ENCODE measurements around the gene CEBPE. TPM values are rescaled to one million over a fixed set of nuclear protein-coding genes. Genes with fewer than 3 reads are reported as not detected.

Gene CEBPE
- total RNA-seq (under 1 TPM in 3 of 9 donors, not detected in 6; 0.18 to 0.32 (median 0.24) TPM), polyA plus RNA-seq (not detected)
- long read RNA-seq, donor 1: 0 reads
- long read RNA-seq, donor 2: 0 reads
- long read RNA-seq, donor 3: 0 reads

GRCh38 chr14:23118506-23119362 is at the start of gene CEBPE:
Gene CEBPE (minus strand): TSS chr14:23119255. CDS start chr14:23119091, 164 bp downstream.
- peak within 1 kb of the TSS in 1 of 12 donors; percentile 34 for H3K4me3 ChIP-seq
- peaks cover 0 to 46% (median 7%) of the 10 kb centered on the region in 12 donors for H3K4me1 ChIP-seq
- TF ChIP-seq POLR2A (IDR thresholded peaks at IDR 0.05): no peak
- no peak for TF ChIP-seq CTCF (IDR thresholded peaks at IDR 0.05)
- peak in 1 of 4 donors; percentile 4 for ATAC-seq
- H3K27me3 ChIP-seq: peaks cover 0 to 3% (median 0%) of the 10 kb centered on the region in 9 donors
- DNase-seq: no peak
- 76 to 82% (median 78%) methylated on average over 20 to 32 of the region's 32 CpGs for WGBS, 4 donors
- intact Hi-C loops (cut with DNase I): no loop called here
- H3K9me3 ChIP-seq: no peaks in the 10 kb centered on the region
- peak within 1 kb of the TSS in 1 of 12 donors; percentile 79 for H3K27ac ChIP-seq
- no peaks in the 10 kb centered on the region for H3K36me3 ChIP-seq

DNA sequence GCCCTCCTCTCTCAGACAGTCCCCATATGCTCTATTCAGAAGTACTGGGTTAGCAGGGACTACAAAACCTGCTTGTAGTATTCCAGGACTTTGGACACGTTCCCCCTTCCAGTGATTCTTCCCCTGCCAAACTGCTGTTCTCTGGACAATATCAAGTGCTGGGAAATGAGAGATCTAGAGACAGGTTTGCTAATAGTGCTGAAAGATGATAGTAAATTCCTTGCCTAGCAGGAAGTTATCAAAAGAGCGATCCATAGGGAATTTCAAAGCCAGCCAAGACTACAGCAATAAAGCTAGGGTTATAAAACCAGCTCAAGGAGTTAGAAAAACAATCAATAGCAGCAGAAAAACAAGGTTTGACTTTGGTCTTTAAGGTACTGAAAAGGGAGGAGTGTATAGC is 49.2 kb upstream of the CEBPE start:
- H3K4me1 ChIP-seq: peaks cover 0 to 40% (median 8%) of the 10 kb centered on the region in 12 donors
- ATAC-seq (peak in 3 of 4 donors; percentile 25 to 59 (median 43)), DNase-seq (no peak)
- H3K27ac ChIP-seq: peak overlapping the region in 2 of 12 donors; percentile 52 to 70
- H3K36me3 ChIP-seq: no peaks in the 10 kb centered on the region
- no peaks in the 10 kb centered on the region for H3K9me3 ChIP-seq
- intact Hi-C loops (cut with DNase I): no loop called here
- no peak for TF ChIP-seq POLR2A (IDR thresholded peaks at IDR 0.05)
- TF ChIP-seq CTCF (IDR thresholded peaks at IDR 0.05): no peak
- no peak overlapping the region for H3K4me3 ChIP-seq
- 11 to 15% (median 15%) methylated on average over 2 of the region's 2 CpGs for WGBS, 4 donors
- H3K27me3 ChIP-seq: no peaks in the 10 kb centered on the region

- H3K9me3 ChIP-seq: no peaks in the 10 kb centered on the region
- no peak for ATAC-seq
- WGBS, 4 donors: 75 to 84% (median 81%) methylated on average over 9 of the region's 9 CpGs
These were observed 48.2 kb upstream of the CEBPE start for GRCh38 chr14:23167116-23167847.

More at GRCh38 chr14:23167116-23167847, 48.2 kb upstream of the CEBPE start:
- no peak overlapping the region for H3K4me3 ChIP-seq
- H3K27me3 ChIP-seq: no peaks in the 10 kb centered on the region
- DNase-seq: no peak
- H3K27ac ChIP-seq: peak overlapping the region in 2 of 12 donors; percentile 52 to 70
- peaks cover 0 to 42% (median 8%) of the 10 kb centered on the region in 12 donors for H3K4me1 ChIP-seq
- TF ChIP-seq POLR2A (IDR thresholded peaks at IDR 0.05) (no peak), CTCF (IDR thresholded peaks at IDR 0.05) (no peak)
- no peaks in the 10 kb centered on the region for H3K36me3 ChIP-seq
- intact Hi-C loops (cut with DNase I): no loop called here
